ENCODE measurements around the gene CFAP299.
A peak's percentile ranks its signal among the peaks of the same experiment; 100 is the strongest.

The CFAP299 gene

GRCh38 chr4:80875642-80876041 lies 540.1 kb downstream of the CFAP299 start:
- Histone ChIP-seq H3K4me3 (ENCODE audit: low read depth, low read length, poor library complexity, severe bottlenecking) (no peak overlapping the region), H3K27me3 (ENCODE audit: insufficient read depth, low read length) (no peaks in the 10 kb centered on the region), H3F3A (ENCODE audit: insufficient read depth, low read length) (no peaks in the 10 kb centered on the region; the same call in 1 of the 2 replicates), H3K79me2 (ENCODE audit: insufficient read depth, low read length) (no peaks in the 10 kb centered on the region), H3K27ac (ENCODE audit: low read depth, low read length, poor library complexity, severe bottlenecking) (peak overlapping the region; percentile 99), H3K36me3 (ENCODE audit: insufficient read depth, low read length) (0 out of 2 replicates have a peak, but pooled peaks cover 5% of the 10 kb centered on the region), H2AFZ (ENCODE audit: low read length) (no peak overlapping the region), H3K4me1 (ENCODE audit: insufficient read depth, low read length, severe bottlenecking) (peaks cover 43% of the 10 kb centered on the region), H4K20me1 (ENCODE audit: insufficient read depth, low read length) (no peaks in the 10 kb centered on the region), H3K4me2 (ENCODE audit: low read length) (peak overlapping the region; percentile 9; the same call in 1 of the 2 replicates), H3K9me2 (ENCODE audit: low read depth, low read length) (no peaks in the 10 kb centered on the region), H3K9ac (ENCODE audit: low read length) (no peak overlapping the region; the same call in 1 of the 2 replicates), H3K9me3 (ENCODE audit: low read length) (peaks cover 4% of the 10 kb centered on the region)
- TF ChIP-seq, protein P1, sequence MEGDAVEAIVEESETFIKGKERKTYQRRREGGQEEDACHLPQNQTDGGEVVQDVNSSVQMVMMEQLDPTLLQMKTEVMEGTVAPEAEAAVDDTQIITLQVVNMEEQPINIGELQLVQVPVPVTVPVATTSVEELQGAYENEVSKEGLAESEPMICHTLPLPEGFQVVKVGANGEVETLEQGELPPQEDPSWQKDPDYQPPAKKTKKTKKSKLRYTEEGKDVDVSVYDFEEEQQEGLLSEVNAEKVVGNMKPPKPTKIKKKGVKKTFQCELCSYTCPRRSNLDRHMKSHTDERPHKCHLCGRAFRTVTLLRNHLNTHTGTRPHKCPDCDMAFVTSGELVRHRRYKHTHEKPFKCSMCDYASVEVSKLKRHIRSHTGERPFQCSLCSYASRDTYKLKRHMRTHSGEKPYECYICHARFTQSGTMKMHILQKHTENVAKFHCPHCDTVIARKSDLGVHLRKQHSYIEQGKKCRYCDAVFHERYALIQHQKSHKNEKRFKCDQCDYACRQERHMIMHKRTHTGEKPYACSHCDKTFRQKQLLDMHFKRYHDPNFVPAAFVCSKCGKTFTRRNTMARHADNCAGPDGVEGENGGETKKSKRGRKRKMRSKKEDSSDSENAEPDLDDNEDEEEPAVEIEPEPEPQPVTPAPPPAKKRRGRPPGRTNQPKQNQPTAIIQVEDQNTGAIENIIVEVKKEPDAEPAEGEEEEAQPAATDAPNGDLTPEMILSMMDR (IDR thresholded peaks at IDR 0.05; ENCODE audit: low read length): no peak
- TF ChIP-seq EZH2 (IDR thresholded peaks at IDR 0.05; ENCODE audit: borderline replicate concordance, low read length): no peak

DNA sequence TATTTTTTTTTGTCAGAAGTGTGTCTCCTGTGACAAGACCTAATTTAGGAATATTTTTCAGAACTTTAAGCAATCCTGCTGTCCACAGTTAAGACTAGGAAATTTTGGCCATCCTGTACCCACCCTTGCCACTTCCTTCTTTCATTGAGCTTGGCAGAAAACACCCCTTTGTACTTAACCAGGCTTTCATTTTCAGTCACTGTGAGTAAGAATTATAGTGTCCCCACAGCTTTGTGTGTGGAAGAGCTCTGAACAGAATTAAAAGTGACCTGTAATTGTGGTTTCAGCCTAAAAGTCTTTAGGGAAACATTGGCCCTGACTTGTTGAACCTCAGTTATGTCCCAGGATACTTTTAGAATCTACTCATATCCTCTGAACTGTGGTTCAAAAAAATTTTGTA lies 541.3 kb downstream of the CFAP299 start:
- no peak overlapping the region for H2AFZ ChIP-seq (ENCODE audit: low read length)
- H3K27ac ChIP-seq (ENCODE audit: low read depth, low read length, poor library complexity, severe bottlenecking): peak overlapping the region; percentile 99
- H3K9me3 ChIP-seq (ENCODE audit: low read length): peaks cover 4% of the 10 kb centered on the region
- H4K20me1 ChIP-seq (ENCODE audit: insufficient read depth, low read length): no peaks in the 10 kb centered on the region
- TF ChIP-seq EZH2 (IDR thresholded peaks at IDR 0.05; ENCODE audit: borderline replicate concordance, low read length): no peak
- H3K9me2 ChIP-seq (ENCODE audit: low read depth, low read length): no peaks in the 10 kb centered on the region
- peak overlapping the region; percentile 30; the same call in 1 of the 2 replicates for H3K4me2 ChIP-seq (ENCODE audit: low read length)
- H3K27me3 ChIP-seq (ENCODE audit: insufficient read depth, low read length): no peaks in the 10 kb centered on the region
- no peak overlapping the region for H3K4me3 ChIP-seq (ENCODE audit: low read depth, low read length, poor library complexity, severe bottlenecking)
- 0 out of 2 replicates have a peak, but pooled peaks cover 5% of the 10 kb centered on the region for H3K36me3 ChIP-seq (ENCODE audit: insufficient read depth, low read length)
- H3K9ac ChIP-seq (ENCODE audit: low read length): peak overlapping the region; percentile 55
- no peaks in the 10 kb centered on the region; the same call in 1 of the 2 replicates for H3F3A ChIP-seq (ENCODE audit: insufficient read depth, low read length)
- H3K4me1 ChIP-seq (ENCODE audit: insufficient read depth, low read length, severe bottlenecking): peaks cover 43% of the 10 kb centered on the region
- H3K79me2 ChIP-seq (ENCODE audit: insufficient read depth, low read length): no peaks in the 10 kb centered on the region

DNA sequence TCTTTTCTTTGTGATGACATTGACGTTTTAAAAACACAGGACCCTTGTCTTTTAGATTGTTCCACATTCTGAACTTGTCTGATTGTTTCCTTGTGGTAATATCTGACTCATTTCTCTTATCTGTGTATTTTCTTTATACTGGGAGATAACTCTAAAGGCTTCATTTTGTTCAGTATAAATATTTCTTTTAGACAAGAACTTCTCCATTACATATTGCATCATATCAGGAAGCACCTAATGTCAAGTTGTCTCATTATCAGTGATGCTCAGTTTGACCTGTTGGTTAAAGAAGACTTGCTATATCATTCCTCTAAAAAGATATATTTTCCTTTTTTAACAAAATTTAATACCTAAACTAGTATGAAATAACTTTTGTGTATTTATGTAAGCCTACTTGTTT lies 542.7 kb downstream of the CFAP299 start:
- H3K27ac ChIP-seq (ENCODE audit: low read depth, low read length, poor library complexity, severe bottlenecking): peak overlapping the region; percentile 99
- no peaks in the 10 kb centered on the region for H4K20me1 ChIP-seq (ENCODE audit: insufficient read depth, low read length)
- no peaks in the 10 kb centered on the region for H3K9me2 ChIP-seq (ENCODE audit: low read depth, low read length)
- no peaks in the 10 kb centered on the region for H3K27me3 ChIP-seq (ENCODE audit: insufficient read depth, low read length)
- no peak overlapping the region for H3K4me3 ChIP-seq (ENCODE audit: low read depth, low read length, poor library complexity, severe bottlenecking)
- no peak for TF ChIP-seq EZH2 (IDR thresholded peaks at IDR 0.05; ENCODE audit: borderline replicate concordance, low read length)
- TF ChIP-seq, protein P1 (IDR thresholded peaks at IDR 0.05; ENCODE audit: low read length): no peak
- H3F3A ChIP-seq (ENCODE audit: insufficient read depth, low read length): no peaks in the 10 kb centered on the region; the same call in 1 of the 2 replicates
- H3K4me1 ChIP-seq (ENCODE audit: insufficient read depth, low read length, severe bottlenecking): peaks cover 43% of the 10 kb centered on the region
- H3K36me3 ChIP-seq (ENCODE audit: insufficient read depth, low read length): 0 out of 2 replicates have a peak, but pooled peaks cover 5% of the 10 kb centered on the region
- H2AFZ ChIP-seq (ENCODE audit: low read length): peak overlapping the region; percentile 52
- H3K9me3 ChIP-seq (ENCODE audit: low read length): peaks cover 4% of the 10 kb centered on the region
- peak overlapping the region; percentile 55; the same call in 1 of the 2 replicates for H3K9ac ChIP-seq (ENCODE audit: low read length)
- no peak overlapping the region for H3K4me2 ChIP-seq (ENCODE audit: low read length)
- H3K79me2 ChIP-seq (ENCODE audit: insufficient read depth, low read length): no peaks in the 10 kb centered on the region
